Measurements from ENCODE around the gene NBPF3. TPM values are rescaled to one million over a fixed set of nuclear protein-coding genes. Genes with fewer than 3 reads are reported as not detected.

NBPF3 gene
- total and polyA plus RNA-seq, 2 experiments from 2014 or later, result 2.7 to 18.1 TPM

DNA sequence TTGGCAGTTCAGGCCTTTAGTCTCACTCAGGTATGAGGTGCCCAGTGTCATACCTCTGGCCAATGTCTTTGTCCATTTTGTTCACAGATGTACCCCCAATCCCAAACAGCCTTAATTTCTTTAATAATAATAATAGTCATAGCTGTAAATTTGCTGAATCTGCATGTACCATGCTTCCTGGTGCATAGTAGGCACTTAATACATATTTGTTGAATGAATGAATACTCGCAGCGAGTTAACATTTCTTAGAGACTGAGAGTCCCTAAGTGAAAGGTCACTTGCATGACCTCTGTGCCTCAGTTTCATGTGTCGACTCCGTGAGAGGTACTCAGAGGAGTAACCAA, 81.8 kb downstream of the NBPF3 start (continued):
- TF ChIP-seq, protein P1, sequence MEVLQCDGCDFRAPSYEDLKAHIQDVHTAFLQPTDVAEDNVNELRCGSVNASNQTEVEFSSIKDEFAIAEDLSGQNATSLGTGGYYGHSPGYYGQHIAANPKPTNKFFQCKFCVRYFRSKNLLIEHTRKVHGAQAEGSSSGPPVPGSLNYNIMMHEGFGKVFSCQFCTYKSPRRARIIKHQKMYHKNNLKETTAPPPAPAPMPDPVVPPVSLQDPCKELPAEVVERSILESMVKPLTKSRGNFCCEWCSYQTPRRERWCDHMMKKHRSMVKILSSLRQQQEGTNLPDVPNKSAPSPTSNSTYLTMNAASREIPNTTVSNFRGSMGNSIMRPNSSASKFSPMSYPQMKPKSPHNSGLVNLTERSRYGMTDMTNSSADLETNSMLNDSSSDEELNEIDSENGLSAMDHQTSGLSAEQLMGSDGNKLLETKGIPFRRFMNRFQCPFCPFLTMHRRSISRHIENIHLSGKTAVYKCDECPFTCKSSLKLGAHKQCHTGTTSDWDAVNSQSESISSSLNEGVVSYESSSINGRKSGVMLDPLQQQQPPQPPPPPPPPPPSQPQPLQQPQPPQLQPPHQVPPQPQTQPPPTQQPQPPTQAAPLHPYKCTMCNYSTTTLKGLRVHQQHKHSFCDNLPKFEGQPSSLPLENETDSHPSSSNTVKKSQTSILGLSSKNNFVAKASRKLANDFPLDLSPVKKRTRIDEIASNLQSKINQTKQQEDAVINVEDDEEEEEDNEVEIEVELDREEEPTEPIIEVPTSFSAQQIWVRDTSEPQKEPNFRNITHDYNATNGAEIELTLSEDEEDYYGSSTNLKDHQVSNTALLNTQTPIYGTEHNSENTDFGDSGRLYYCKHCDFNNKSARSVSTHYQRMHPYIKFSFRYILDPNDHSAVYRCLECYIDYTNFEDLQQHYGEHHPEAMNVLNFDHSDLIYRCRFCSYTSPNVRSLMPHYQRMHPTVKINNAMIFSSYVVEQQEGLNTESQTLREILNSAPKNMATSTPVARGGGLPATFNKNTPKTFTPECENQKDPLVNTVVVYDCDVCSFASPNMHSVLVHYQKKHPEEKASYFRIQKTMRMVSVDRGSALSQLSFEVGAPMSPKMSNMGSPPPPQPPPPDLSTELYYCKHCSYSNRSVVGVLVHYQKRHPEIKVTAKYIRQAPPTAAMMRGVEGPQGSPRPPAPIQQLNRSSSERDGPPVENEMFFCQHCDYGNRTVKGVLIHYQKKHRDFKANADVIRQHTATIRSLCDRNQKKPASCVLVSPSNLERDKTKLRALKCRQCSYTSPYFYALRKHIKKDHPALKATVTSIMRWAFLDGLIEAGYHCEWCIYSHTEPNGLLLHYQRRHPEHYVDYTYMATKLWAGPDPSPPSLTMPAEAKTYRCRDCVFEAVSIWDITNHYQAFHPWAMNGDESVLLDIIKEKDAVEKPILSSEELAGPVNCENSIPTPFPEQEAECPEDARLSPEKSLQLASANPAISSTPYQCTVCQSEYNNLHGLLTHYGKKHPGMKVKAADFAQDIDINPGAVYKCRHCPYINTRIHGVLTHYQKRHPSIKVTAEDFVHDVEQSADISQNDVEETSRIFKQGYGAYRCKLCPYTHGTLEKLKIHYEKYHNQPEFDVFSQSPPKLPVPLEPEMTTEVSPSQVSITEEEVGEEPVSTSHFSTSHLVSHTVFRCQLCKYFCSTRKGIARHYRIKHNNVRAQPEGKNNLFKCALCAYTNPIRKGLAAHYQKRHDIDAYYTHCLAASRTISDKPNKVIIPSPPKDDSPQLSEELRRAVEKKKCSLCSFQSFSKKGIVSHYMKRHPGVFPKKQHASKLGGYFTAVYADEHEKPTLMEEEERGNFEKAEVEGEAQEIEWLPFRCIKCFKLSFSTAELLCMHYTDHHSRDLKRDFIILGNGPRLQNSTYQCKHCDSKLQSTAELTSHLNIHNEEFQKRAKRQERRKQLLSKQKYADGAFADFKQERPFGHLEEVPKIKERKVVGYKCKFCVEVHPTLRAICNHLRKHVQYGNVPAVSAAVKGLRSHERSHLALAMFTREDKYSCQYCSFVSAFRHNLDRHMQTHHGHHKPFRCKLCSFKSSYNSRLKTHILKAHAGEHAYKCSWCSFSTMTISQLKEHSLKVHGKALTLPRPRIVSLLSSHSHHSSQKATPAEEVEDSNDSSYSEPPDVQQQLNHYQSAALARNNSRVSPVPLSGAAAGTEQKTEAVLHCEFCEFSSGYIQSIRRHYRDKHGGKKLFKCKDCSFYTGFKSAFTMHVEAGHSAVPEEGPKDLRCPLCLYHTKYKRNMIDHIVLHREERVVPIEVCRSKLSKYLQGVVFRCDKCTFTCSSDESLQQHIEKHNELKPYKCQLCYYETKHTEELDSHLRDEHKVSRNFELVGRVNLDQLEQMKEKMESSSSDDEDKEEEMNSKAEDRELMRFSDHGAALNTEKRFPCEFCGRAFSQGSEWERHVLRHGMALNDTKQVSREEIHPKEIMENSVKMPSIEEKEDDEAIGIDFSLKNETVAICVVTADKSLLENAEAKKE (CRISPR knock-in tag; IDR thresholded peaks at IDR 0.05), result no peak
- TF ChIP-seq STAT1 (IDR thresholded peaks at IDR 0.05; ENCODE audit: unreplicated experiment) (no peak), EZH2phosphoT487 (IDR thresholded peaks at IDR 0.05; ENCODE audit: unreplicated experiment) (no peak)

DNA sequence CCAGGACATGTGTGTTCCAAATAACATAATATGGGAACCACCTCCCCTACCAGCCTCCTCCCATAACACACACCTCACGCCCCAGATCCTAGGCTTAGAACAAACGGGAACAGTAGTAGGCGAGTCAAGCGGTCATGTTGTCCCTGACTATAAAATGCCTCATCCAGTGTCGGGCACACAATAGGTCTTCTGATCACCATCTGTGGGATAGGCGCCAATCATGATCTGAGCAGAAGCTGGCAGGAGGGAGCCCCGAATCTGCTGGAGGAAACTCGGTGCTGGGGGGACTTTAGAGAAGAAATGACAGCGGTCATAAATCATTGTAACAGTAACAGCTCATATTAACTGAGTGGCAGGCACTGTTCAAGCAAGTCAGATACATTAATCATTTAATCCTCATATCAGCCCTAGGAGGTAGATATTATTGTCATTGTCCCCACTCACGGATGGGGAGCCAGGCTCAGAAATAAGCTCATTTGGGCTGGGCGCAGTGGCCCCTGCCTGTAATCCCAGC, 82.6 kb downstream of the NBPF3 start:
- Mint-ChIP-seq H3K4me1 (peaks cover 48% of the 10 kb centered on the region), H3K27me3 (ENCODE audit: insufficient read depth, low read depth, poor library complexity) (peaks cover 4% of the 10 kb centered on the region), H3K36me3 (ENCODE audit: low read depth) (no peaks in the 10 kb centered on the region), H3K9me3 (no peaks in the 10 kb centered on the region), H3K4me3 (no peak overlapping the region), H3K27ac (no peak overlapping the region)
- ATAC-seq, result no peak
- TF ChIP-seq JUNB (IDR thresholded peaks at IDR 0.05; ENCODE audit: unreplicated experiment) (no peak), ZNF331 (CRISPR knock-in tag; IDR thresholded peaks at IDR 0.05; ENCODE audit: low read depth) (no peak)
- TF ChIP-seq, protein P1 (CRISPR knock-in tag; IDR thresholded peaks at IDR 0.05), result no peak
- Histone ChIP-seq H3K79me2 (replicated peaks; ENCODE audit: insufficient read depth) (peaks cover 76% of the 10 kb centered on the region), H4K20me1 (replicated peaks; ENCODE audit: insufficient read depth) (peaks cover 18% of the 10 kb centered on the region), H3K36me3 (ENCODE audit: insufficient read depth) (no peaks in the 10 kb centered on the region), H3K4me1 (ENCODE audit: insufficient read depth) (peaks cover 37% of the 10 kb centered on the region), H2AFZ (no peak overlapping the region), H3K9me2 (ENCODE audit: insufficient read depth) (no peaks in the 10 kb centered on the region), H3K27ac (ENCODE audit: low read depth) (no peak overlapping the region), H3K4me2 (no peak overlapping the region), H3K27me3 (ENCODE audit: insufficient read depth) (no peaks in the 10 kb centered on the region), H3K4me3 (no peak overlapping the region), H3F3A (replicated peaks; ENCODE audit: low read depth) (no peaks in the 10 kb centered on the region; the same call in 1 of the 2 replicates)
- no peak for DNase-seq (ENCODE audit: low spot score)
